NB4 (cell line): ENCODE data around the gene PAX8.

Experiments used
- DNase-seq: peaks from one replicate; pipeline ENCODE4 v3.0.0; 2010; ENCODE audit warnings: low read depth
- H3K4me3 ChIP-seq: one replicate; pipeline ENCODE4 v1.5.1; 2011; ENCODE audit warnings: mild to moderate bottlenecking, low read depth, low read length, moderate library complexity
- CTCF ChIP-seq: IDR thresholded peaks from one replicate; pipeline ENCODE4 v1.5.1; 2012; ENCODE audit warnings: low read depth, low read length
- MAX ChIP-seq: IDR thresholded peaks from 2 replicates; pipeline ENCODE4 v1.6.1; 2011; ENCODE audit warnings: low read depth, low read length
- MYC ChIP-seq: IDR thresholded peaks from 2 replicates; pipeline ENCODE4 v1.6.1; 2011; ENCODE audit warnings: low read depth, low read length
- POLR2A ChIP-seq: IDR thresholded peaks from 2 replicates; pipeline ENCODE4 v1.6.1; 2011; ENCODE audit warnings: mild to moderate bottlenecking; ENCODE audit not compliant: insufficient read length; ENCODE audit errors: extremely low read depth

The PAX8 gene

GRCh38 chr2:113219889-113220641, 58.7 kb downstream of the PAX8 start:
- H3K4me3 ChIP-seq: no peak overlapping the region
- no peak for TF ChIP-seq MYC
- TF ChIP-seq POLR2A: no peak
- TF ChIP-seq MAX: no peak
- TF ChIP-seq CTCF: no peak
- peak; percentile 69 for DNase-seq

- no peak for DNase-seq
- TF ChIP-seq CTCF (no peak), MAX (no peak), POLR2A (no peak), MYC (no peak)
- H3K4me3 ChIP-seq: no peak overlapping the region
Measured at GRCh38 chr2:113219525-113219888, 59.2 kb downstream of the PAX8 start.

- TF ChIP-seq MAX: no peak
- no peak for TF ChIP-seq CTCF
- H3K4me3 ChIP-seq: no peak overlapping the region
- no peak for DNase-seq
Measured at GRCh38 chr2:113219092-113219441, 59.7 kb downstream of the PAX8 start.

- DNase-seq: peak; percentile 47
- TF ChIP-seq POLR2A (no peak), MAX (no peak), CTCF (no peak), MYC (no peak)
- H3K4me3 ChIP-seq: no peak overlapping the region
Measured at GRCh38 chr2:113218283-113219091, 60.2 kb downstream of the PAX8 start.

GRCh38 chr2:113217455-113218282, 61.1 kb downstream of the PAX8 start:
- DNase-seq: peak; percentile 30
- no peak for TF ChIP-seq MAX
- TF ChIP-seq POLR2A: no peak
- TF ChIP-seq CTCF: no peak
- no peak for TF ChIP-seq MYC
- no peak overlapping the region for H3K4me3 ChIP-seq
